Smooth muscle cell (in vitro differentiated cells): ENCODE measurements around the gene NIBAN1. TPM values are rescaled to one million over a fixed set of nuclear protein-coding genes. Genes with fewer than 3 reads are reported as not detected.

Source experiments
- DNase-seq: peaks from one replicate; lab custom pipeline; 2025; ENCODE audit not compliant: unreplicated experiment; lab: John Stamatoyannopoulos, UW
- H2AFZ ChIP-seq: fragments of 200-600 bp; sonication (generic); 2 replicates; pipeline ENCODE4 v1.6.0; 2016; ENCODE audit warnings: antibody characterized with exemption, low read depth, mild to moderate bottlenecking
- H3F3A ChIP-seq: fragments of 200-600 bp; sonication (generic); 2 replicates; pipeline ENCODE4 v1.6.0; 2017; ENCODE audit warnings: antibody characterized with exemption, low read depth
- H3K27ac ChIP-seq: fragments of 200-600 bp; sonication (generic); 2 replicates; pipeline ENCODE4 v1.5.1; 2016; ENCODE audit warnings: low read depth, mild to moderate bottlenecking
- H3K27me3 ChIP-seq: fragments of 200-600 bp; sonication (generic); 2 replicates; pipeline ENCODE4 v1.6.1; 2016; ENCODE audit warnings: low read depth, mild to moderate bottlenecking
- H3K36me3 ChIP-seq: fragments of 200-600 bp; sonication (generic); 2 replicates; pipeline ENCODE4 v1.5.1; 2016; ENCODE audit warnings: low read depth
- H3K4me1 ChIP-seq: fragments of 200-600 bp; sonication (generic); 2 replicates; pipeline ENCODE4 v1.5.1; 2016; ENCODE audit warnings: low read depth
- H3K4me2 ChIP-seq: fragments of 200-600 bp; sonication (generic); 2 replicates; pipeline ENCODE4 v1.6.0; 2016; ENCODE audit warnings: mild to moderate bottlenecking
- H3K4me3 ChIP-seq: fragments of 200-600 bp; sonication (generic); 2 replicates; pipeline ENCODE4 v1.5.1; 2016; ENCODE audit warnings: mild to moderate bottlenecking
- H3K79me2 ChIP-seq: fragments of 200-600 bp; sonication (generic); 2 replicates; pipeline ENCODE4 v1.6.0; 2016; ENCODE audit warnings: low read depth, mild to moderate bottlenecking
- H3K9ac ChIP-seq: fragments of 200-600 bp; sonication (generic); 2 replicates; pipeline ENCODE4 v1.6.0; 2016; ENCODE audit warnings: low read depth
- H3K9me3 ChIP-seq: fragments of 200-600 bp; sonication (generic); replicated peaks from 2 replicates; pipeline ENCODE4 v1.5.1; 2016; ENCODE audit warnings: low read depth
- H4K20me1 ChIP-seq: fragments of 200-600 bp; sonication (generic); 2 replicates; pipeline ENCODE4 v1.6.0; 2016; ENCODE audit warnings: low read depth
- CTCF ChIP-seq: fragments of 200-600 bp; sonication (generic); IDR thresholded peaks from 2 replicates; pipeline ENCODE4 v1.5.1; 2017; ENCODE audit warnings: borderline replicate concordance, mild to moderate bottlenecking, antibody characterized with exemption; ENCODE audit not compliant: insufficient read depth, poor library complexity, severe bottlenecking
- whole genome bisulfite sequencing: methylation state at CpG from one replicate; pipeline ENCODE4 v1.1.7; 2016; ENCODE audit warnings: low lambda C conversion rate; 5-methylcytosine and 5-hydroxymethylcytosine counted together
- polyA plus RNA-seq: library from polyadenylated mRNA; unstranded; fragments of >200 nt; fragmentation: Nextera tagmentation; extraction: Ambion mirVana; gene quantifications from 2 replicates; pipeline ENCODE4 v1.2.1, GENCODE V29; 2016
- total RNA-seq: library from RNA; depleted of rRNA; stranded (reverse); fragments of >200 nt; gene quantifications from 2 replicates; pipeline ENCODE4 v1.2.3, GENCODE V29; 2014

Gene NIBAN1
- total and polyA plus RNA-seq, 2 experiments from 2014 or later = 7.3 to 10.7 TPM

GRCh38 chr1:184935920-184936798, 38.1 kb downstream of the NIBAN1 start:
- no peak for DNase-seq
- Histone ChIP-seq H3K4me1 (no peaks in the 10 kb centered on the region), H3K36me3 (no peaks in the 10 kb centered on the region), H3K79me2 (no peaks in the 10 kb centered on the region), H2AFZ (no peak overlapping the region), H3K9ac (no peak overlapping the region), H4K20me1 (no peaks in the 10 kb centered on the region), H3K27ac (no peak overlapping the region), H3K4me3 (no peak overlapping the region), H3K4me2 (no peak overlapping the region), H3K27me3 (no peaks in the 10 kb centered on the region), H3F3A (peaks cover 5% of the 10 kb centered on the region), H3K9me3 (no peaks in the 10 kb centered on the region)
- TF ChIP-seq CTCF = no peak
- 81% methylated on average over 8 of the region's 8 CpGs for WGBS

- Histone ChIP-seq H3K9ac (no peak overlapping the region), H2AFZ (no peak overlapping the region), H3K4me1 (no peaks in the 10 kb centered on the region), H3K79me2 (no peaks in the 10 kb centered on the region), H3K36me3 (no peaks in the 10 kb centered on the region), H3K4me2 (no peak overlapping the region), H3K27me3 (no peaks in the 10 kb centered on the region), H4K20me1 (no peaks in the 10 kb centered on the region), H3K9me3 (no peaks in the 10 kb centered on the region), H3K27ac (no peak overlapping the region), H3K4me3 (no peak overlapping the region), H3F3A (no peaks in the 10 kb centered on the region)
- TF ChIP-seq CTCF = no peak
- no peak for DNase-seq
- 96% methylated on average over 2 of the region's 2 CpGs for WGBS
These were observed 40.4 kb downstream of the NIBAN1 start for GRCh38 chr1:184933944-184934343.

GRCh38 chr1:184932319-184932718, 42.0 kb downstream of the NIBAN1 start:
- Histone ChIP-seq H3K27ac (no peak overlapping the region), H3K4me3 (no peak overlapping the region), H3K4me2 (no peak overlapping the region), H4K20me1 (no peaks in the 10 kb centered on the region), H2AFZ (no peak overlapping the region), H3K27me3 (no peaks in the 10 kb centered on the region), H3F3A (no peaks in the 10 kb centered on the region), H3K36me3 (no peaks in the 10 kb centered on the region), H3K4me1 (no peaks in the 10 kb centered on the region), H3K9me3 (no peaks in the 10 kb centered on the region), H3K9ac (no peak overlapping the region), H3K79me2 (no peaks in the 10 kb centered on the region)
- 97% methylated on average over 7 of the region's 7 CpGs for WGBS
- no peak for TF ChIP-seq CTCF
- DNase-seq = no peak

- 97% methylated on average over 1 of the region's 1 CpG for WGBS
- H3F3A ChIP-seq = no peaks in the 10 kb centered on the region
- DNase-seq = no peak
- no peak overlapping the region for H2AFZ ChIP-seq
- TF ChIP-seq CTCF = no peak
- H3K4me1 ChIP-seq = no peaks in the 10 kb centered on the region
- no peak overlapping the region for H3K4me3 ChIP-seq
- H3K9ac ChIP-seq = no peak overlapping the region
- H3K27ac ChIP-seq = no peak overlapping the region
- H3K9me3 ChIP-seq = no peaks in the 10 kb centered on the region
- no peak overlapping the region for H3K4me2 ChIP-seq
- H3K79me2 ChIP-seq = no peaks in the 10 kb centered on the region
- no peaks in the 10 kb centered on the region for H4K20me1 ChIP-seq
- H3K27me3 ChIP-seq = no peaks in the 10 kb centered on the region
- no peaks in the 10 kb centered on the region for H3K36me3 ChIP-seq
These were observed 42.7 kb downstream of the NIBAN1 start for GRCh38 chr1:184931566-184931965.
